LNCaP clone FGC (cell line): ENCODE data around the gene FMNL1.

Experiments
- DNase-seq: peaks from one replicate; pipeline ENCODE4 v3.0.0-alpha.2; 2011; ENCODE audit warnings: low read depth
- H3K4me3 ChIP-seq: 2 replicates; pipeline ENCODE4 v1.5.1; 2011; ENCODE audit warnings: mild to moderate bottlenecking, low read depth, low read length, control low read depth
- CTCF ChIP-seq: IDR thresholded peaks from 2 replicates; pipeline ENCODE4 v1.5.1; 2012; ENCODE audit warnings: mild to moderate bottlenecking; ENCODE audit not compliant: control insufficient read depth, insufficient read depth; ENCODE audit errors: extremely low read depth

The FMNL1 gene

GRCh38 chr17:45284176-45285140, 62.8 kb downstream of the FMNL1 start:
- DNase-seq = no peak
- no peak overlapping the region for H3K4me3 ChIP-seq
- TF ChIP-seq CTCF = peak; percentile 26

DNA sequence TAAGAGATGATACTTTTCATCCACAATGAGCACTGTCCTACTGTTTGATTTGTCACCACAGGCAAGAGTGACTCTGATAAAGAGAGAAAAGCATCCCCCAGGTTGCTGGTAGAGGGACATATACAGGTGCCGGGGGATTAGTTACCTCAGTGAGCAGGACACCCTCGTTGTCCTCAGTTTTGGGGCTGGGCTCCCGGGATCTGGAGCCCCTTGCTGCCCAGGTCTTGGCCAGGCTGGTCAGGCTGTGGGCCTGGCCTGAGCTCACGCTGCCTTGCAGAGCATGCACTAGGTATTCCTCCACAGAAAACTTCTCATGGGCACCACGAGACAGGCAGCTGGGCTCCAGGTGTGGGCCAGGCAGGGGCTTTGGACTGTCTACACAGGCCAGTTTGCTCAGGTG, 64.6 kb downstream of the FMNL1 start:
- DNase-seq = no peak
- no peak for TF ChIP-seq CTCF

DNA sequence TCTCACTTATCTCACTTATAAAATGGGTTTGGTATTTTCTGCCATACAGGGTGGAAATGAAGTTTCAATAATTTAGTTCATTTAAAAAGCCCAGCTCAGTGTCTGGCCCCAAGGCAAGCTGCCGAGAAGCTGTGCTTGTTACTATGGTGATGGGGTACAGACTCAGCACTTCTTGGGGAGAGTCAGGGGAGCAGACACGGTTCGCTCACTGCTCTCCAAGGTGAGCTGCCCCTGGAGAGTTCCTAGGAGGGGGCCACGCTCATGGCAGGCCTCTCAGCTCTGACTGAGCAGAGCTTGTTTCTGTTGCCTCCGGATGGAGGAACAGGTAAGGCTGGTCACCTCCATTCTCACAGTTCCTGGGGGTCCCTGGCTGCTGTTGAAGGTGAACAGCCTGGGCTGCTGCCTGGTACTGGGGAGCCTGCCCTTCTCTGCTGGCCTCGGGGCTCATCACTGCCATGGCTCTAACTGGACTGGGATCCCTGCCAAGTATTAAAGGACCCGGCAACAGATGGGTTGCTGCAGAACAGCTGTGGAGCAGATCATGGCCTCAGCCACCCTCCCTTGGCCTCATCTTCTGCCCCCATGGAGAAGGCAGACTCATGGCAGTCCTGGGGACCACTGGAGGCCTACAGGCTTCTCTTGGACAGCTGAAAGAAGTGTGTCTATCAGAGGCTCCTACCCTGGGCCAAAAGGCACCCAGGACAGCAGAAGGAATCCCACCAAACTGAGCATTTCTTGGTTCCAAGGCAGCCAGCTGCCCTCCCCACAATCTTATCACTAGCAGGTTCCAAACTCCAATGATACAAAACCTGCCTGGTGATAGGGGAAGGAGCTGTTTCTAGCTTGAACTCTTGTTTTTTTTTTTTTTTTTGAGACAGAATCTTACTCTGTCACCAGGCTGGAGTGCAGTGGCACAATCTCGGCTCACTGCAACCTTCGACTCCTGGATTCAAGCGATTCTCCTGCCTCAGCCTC, 66.1 kb downstream of the FMNL1 start:
- no peak for DNase-seq
- TF ChIP-seq CTCF = no peak

More for the DNA sequence above, 64.6 kb downstream of the FMNL1 start:
- no peak overlapping the region for H3K4me3 ChIP-seq

GRCh38 chr17:45288825-45289224, 67.1 kb downstream of the FMNL1 start:
- H3K4me3 ChIP-seq = no peak overlapping the region
- no peak for TF ChIP-seq CTCF
- DNase-seq = no peak

More for the DNA sequence above, 66.1 kb downstream of the FMNL1 start:
- no peak overlapping the region for H3K4me3 ChIP-seq

DNA sequence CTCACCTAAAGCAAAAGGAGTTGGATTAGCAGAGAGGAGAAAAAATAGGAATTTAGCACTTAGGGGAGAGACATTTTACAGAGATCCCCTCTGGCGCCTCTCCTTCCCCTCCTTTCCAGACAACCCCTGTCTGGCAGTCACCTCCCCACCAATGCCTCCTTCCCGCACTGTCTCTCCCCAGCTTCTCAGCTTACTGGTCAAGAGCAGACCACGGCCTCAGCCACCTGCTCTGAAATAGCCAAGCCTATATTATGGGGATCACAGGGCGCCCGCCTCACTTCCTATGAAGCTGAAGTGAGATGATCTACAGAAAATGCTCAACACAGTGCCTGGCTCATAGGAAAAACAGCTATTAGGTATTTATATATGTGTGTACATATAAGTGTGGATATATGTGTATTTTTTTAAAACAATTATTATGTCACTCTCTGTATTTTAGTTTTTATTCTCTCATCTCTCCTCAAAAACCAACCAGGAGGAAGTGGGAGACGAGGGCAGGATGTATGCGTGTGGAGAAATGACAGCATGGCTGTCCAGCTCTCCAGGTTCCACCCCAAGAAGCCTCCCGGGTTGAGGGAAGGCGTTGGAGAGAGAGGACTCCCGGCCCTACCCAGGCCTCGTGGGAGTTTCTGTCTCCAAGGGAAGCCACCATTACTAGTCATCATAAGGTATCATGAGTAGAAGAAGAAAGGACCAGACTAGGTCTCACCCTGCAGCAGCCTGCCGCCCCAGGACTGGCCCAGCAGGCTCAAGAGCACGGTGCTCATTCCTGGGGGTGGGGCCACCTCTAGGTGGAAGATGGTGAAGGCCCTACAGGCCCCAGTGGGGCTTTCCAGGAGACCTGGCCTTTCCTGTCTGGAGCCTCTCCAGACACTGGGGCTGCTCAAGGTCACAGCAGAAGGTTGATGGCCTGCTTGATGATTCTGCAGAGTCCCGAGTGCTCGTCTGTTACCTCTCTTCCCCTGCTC, 67.9 kb downstream of the FMNL1 start:
- DNase-seq = no peak
- no peak for TF ChIP-seq CTCF
- H3K4me3 ChIP-seq = no peak overlapping the region

DNA sequence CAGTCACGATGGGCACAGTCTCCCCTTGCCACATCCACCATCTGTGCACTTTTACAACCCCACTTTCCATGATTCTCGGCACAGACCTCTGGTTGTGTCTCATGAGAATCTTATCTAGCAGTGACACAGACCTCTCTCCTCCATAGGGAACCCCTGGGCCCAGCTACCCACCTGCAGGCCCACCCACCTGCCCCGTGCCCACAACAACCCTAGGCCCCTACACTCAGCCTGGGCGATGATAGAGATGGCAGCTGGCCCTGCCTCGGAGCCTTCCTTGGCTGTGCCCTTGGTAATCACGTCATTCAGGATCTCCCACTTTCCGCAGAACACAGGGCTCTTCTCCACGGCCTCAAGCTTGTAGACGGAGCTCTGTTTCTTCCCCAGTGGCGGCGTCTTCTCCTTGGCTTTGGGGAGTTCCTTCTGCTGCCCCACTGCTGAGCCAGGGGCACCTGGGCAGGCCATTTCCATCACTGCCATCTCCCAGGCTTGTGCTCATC, 68.6 kb downstream of the FMNL1 start:
- TF ChIP-seq CTCF = no peak
- no peak overlapping the region for H3K4me3 ChIP-seq
- no peak for DNase-seq
